Pancreas (tissue), 10 donors: ENCODE results near the gene NKTR. TPM values are rescaled to one million over a fixed set of nuclear protein-coding genes. Genes with fewer than 3 reads are reported as not detected.

Source experiments
- ATAC-seq, 4 donors: fragments of 200-7000 bp; cut with Tn5 transposase; one replicate each; pipeline versions ENCODE4 v1.8.0 to v1.9.1; 2020; ENCODE audit warnings: mild to moderate bottlenecking in 4 of 4, moderate library complexity in 4 of 4
- DNase-seq, 6 donors: peaks; one replicate each; pipeline ENCODE4 v3.0.0-alpha.2; 2020
- FAIRE-seq: peaks from 2 replicates; lab custom pipeline; 2012; peaks lifted over from hg19 to GRCh38; lab: Jason Lieb, UNC
- H3K27ac ChIP-seq, 4 donors: fragments of 200-600 bp; sonication (generic); 1 replicate in 3 of 4; 2 replicates in 1 of 4; pipeline versions ENCODE4 v1.5.0 to v1.8.0; 2020
- H3K27me3 ChIP-seq, 4 donors: fragments of 200-600 bp; one replicate each; pipeline ENCODE4 v1.8.0; 2021
- H3K36me3 ChIP-seq, 3 donors: fragments of 200-600 bp; sonication (generic) in 1 of 3; one replicate each; pipeline versions ENCODE4 v1.5.0 to v1.8.0; 2020 to 2021
- H3K4me1 ChIP-seq, 3 donors: fragments of 200-600 bp; one replicate each; pipeline ENCODE4 v1.8.0; 2021
- H3K4me3 ChIP-seq, 4 donors: fragments of 200-600 bp; sonication (generic) in 2 of 4; one replicate each; pipeline versions ENCODE4 v1.5.0 to v1.8.0; 2020 to 2021
- H3K9me3 ChIP-seq, 4 donors: fragments of 200-600 bp; one replicate each; pipeline ENCODE4 v1.8.0; 2021
- WGBS, 2 donors: extraction: QIAGEN DNeasy Blood & Tissue Kit; methylation state at CpG; one replicate each; pipeline ENCODE4 v1.1.7; 2013; 5-methylcytosine and 5-hydroxymethylcytosine counted together
- intact Hi-C, 3 donors: fragments of 100-400 bp; cut with DNase I; formaldehyde crosslinking; loops; one replicate each; pipeline versions ENCODE4 v1.11.1 to v1.14.2; 2022
- polyA plus RNA-seq, 2 donors: library from polyadenylated mRNA; stranded (reverse); fragments of 200-250 nt; gene quantifications; one replicate each; pipeline ENCODE4 v1.2.3, GENCODE V29; 2013
- total RNA-seq, 6 donors: library from RNA; stranded (reverse); fragmentation: NEBNext Ultra II Directional in 4 of 6; extraction: Animal tissue kit (Norgen Biotek cat#: 25700) in 4 of 6; gene quantifications; one replicate each; pipeline versions ENCODE4 v1.2.1 to v1.2.4, GENCODE V29; 2021 to 2023
- TF ChIP-seq, protein P1 (sequence below), 4 donors: fragments of 200-600 bp; sonication (generic) in 3 of 4; IDR thresholded peaks; one replicate each; pipeline versions ENCODE4 v1.5.0 to v1.8.0; 2021; ENCODE audit warnings: antibody characterized with exemption in 4 of 4
- donor health status: healthy with polysubstance abuse.
- donor health status: DM: no; HTN: no; CAD: no; lungs with moderate emphysema.
- donor health status: DM: no; HTN: no; CAD: no.
- donor health status: control.
- donor health status: control.
- donor health status: Bipolar disorder and iron deficiency.
- donor health status: DM: yes; HTN: yes; CAD: no.
- donor health status: DM: no; HTN: no; CAD: no.
- donor health status: DM: no; HTN: no; CAD: no.
- donor health status: DM: yes; HTN: yes; CAD: no.

Gene NKTR
- total and polyA plus RNA-seq, 8 donors = 15.5 to 46.8 (median 33.0) TPM

DNA sequence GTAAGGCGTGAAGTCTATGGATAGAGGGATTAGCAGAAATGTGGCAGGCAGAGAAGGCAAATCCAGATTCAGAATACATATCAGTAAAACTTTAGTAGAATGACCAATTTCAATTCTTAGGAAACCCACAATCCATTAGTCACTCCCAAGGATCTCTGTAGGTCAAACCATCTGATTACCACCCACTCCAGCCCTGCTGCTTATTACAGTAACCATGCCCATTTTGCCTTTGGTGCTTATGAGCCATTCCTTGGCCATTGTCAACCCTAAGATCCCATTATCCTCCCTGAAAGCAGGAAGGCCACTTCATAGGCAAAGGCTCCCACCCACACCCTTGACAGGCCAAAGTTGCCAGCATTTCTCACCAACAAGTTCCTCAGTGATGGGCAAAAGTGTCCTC is 79.8 kb downstream of the NKTR start:
- TF ChIP-seq, protein P1, sequence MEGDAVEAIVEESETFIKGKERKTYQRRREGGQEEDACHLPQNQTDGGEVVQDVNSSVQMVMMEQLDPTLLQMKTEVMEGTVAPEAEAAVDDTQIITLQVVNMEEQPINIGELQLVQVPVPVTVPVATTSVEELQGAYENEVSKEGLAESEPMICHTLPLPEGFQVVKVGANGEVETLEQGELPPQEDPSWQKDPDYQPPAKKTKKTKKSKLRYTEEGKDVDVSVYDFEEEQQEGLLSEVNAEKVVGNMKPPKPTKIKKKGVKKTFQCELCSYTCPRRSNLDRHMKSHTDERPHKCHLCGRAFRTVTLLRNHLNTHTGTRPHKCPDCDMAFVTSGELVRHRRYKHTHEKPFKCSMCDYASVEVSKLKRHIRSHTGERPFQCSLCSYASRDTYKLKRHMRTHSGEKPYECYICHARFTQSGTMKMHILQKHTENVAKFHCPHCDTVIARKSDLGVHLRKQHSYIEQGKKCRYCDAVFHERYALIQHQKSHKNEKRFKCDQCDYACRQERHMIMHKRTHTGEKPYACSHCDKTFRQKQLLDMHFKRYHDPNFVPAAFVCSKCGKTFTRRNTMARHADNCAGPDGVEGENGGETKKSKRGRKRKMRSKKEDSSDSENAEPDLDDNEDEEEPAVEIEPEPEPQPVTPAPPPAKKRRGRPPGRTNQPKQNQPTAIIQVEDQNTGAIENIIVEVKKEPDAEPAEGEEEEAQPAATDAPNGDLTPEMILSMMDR (IDR thresholded peaks at IDR 0.05) = no peak
- ATAC-seq = no peak
- no peak for FAIRE-seq
- Histone ChIP-seq H3K4me1 (no peaks in the 10 kb centered on the region), H3K4me3 (no peak overlapping the region), H3K27me3 (no peaks in the 10 kb centered on the region), H3K36me3 (no peaks in the 10 kb centered on the region), H3K9me3 (no peaks in the 10 kb centered on the region), H3K27ac (no peak overlapping the region)
- intact Hi-C loops = no loop called here
- WGBS, 2 donors = 85 to 95% methylated on average over 1 of the region's 1 CpG
- DNase-seq = no peak

DNA sequence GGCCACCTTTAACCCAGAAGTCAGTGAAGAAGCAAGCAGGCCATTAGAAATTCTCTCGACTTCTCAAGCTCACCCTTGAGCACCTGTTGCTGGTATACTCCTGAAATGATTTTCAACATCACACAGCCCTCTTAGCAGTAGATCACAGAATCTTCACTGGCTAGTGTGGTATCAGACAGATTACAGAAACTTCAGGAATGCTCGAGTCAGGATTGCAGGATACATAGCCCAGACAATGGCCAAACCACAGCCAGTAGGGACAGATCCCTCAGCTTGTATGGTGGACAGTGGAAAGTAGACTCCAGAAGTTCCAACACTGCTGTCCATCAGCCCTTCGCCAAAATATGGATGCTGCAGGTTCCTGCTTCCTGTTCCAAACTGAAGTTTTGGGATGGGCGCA is 80.3 kb downstream of the NKTR start:
- DNase-seq (no peak), ATAC-seq (no peak), FAIRE-seq (no peak)
- no peak overlapping the region for H3K4me3 ChIP-seq
- WGBS, 2 donors = 69 to 78% methylated on average over 4 of the region's 4 CpGs
- no peaks in the 10 kb centered on the region for H3K4me1 ChIP-seq
- no peaks in the 10 kb centered on the region for H3K36me3 ChIP-seq
- no peak overlapping the region for H3K27ac ChIP-seq
- no peaks in the 10 kb centered on the region for H3K9me3 ChIP-seq
- intact Hi-C loops = no loop called here
- TF ChIP-seq, protein P1 (IDR thresholded peaks at IDR 0.05) = no peak
- no peaks in the 10 kb centered on the region for H3K27me3 ChIP-seq

DNA sequence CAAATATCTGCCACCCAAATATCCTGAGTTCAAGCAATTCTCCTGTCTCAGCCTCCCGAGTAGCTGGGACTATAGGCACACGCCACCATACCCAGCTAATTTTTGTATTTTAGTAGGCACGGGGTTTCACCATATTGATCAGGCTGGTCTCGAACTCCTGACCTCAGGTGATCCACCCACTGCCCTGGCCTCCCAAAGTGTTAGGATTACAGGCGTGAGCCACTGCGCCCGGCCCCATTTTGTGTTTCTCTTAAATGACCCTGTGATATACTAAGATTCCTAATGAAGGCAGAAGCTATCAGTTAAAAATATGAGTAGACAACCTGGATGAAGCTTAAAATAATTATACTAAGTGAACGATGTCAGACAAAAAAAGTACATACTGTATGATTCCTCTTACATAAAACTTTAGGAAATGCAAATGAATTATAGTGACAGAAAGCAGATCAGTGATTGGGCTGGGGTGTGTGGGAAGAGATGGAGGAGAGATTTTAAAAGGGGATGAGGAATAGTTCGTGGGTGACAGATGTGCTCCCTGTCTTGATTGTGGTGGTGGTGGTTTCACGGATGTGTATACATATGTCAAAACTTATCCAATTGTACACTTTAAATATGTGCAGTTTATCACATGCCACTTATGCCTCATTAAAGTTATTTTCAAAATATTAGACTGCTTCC is 81.0 kb downstream of the NKTR start:
- Histone ChIP-seq H3K4me3 (no peak overlapping the region), H3K4me1 (no peaks in the 10 kb centered on the region), H3K27me3 (no peaks in the 10 kb centered on the region), H3K36me3 (no peaks in the 10 kb centered on the region), H3K27ac (no peak overlapping the region), H3K9me3 (no peaks in the 10 kb centered on the region)
- DNase-seq (no peak), FAIRE-seq (no peak), ATAC-seq (no peak)
- 63 to 80% methylated on average over 10 of the region's 10 CpGs for WGBS, 2 donors
- intact Hi-C loops = no loop called here
- TF ChIP-seq, protein P1 (IDR thresholded peaks at IDR 0.05) = no peak

DNA sequence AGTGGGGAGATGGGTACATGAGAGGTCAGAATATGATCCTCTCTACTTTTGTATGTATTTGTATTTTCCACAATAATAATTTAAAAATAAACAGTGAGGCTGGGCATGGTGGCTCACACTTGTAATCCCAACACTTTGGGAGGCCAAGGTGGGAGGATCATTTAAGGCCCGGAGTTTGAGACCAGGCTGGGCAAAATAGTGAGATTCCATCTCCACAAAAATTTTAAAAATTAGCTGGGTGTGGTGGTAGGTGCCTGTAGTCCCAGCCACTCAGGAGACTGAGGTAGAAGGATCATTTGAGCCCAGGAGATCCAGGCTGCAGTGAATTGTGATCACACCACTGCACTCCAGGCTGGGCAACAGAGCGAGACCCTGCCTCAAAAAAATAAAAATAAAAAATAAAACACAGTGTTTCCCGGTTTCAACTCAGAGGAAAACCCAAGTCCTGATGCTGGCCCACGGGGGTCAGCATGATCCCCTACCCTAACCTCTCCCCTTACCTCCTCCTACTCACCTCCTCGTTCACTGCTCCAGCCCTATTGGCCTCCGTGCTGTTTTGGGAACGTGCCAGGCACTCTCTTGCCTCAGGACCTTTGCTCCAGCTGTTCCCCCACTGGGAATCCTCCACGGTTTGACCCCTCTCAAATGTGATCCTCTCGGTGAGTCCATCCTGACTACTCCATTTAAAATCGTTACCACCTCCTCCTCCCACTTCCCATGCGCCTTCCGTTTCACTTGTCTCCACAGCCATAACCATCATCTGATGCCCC is 82.0 kb downstream of the NKTR start:
- no peaks in the 10 kb centered on the region for H3K36me3 ChIP-seq
- H3K9me3 ChIP-seq = no peaks in the 10 kb centered on the region
- TF ChIP-seq, protein P1 (IDR thresholded peaks at IDR 0.05) = no peak
- no peak for FAIRE-seq
- no peak overlapping the region for H3K27ac ChIP-seq
- no peak for ATAC-seq
- no peaks in the 10 kb centered on the region for H3K4me1 ChIP-seq
- no peak for DNase-seq
- no peak overlapping the region for H3K4me3 ChIP-seq
- H3K27me3 ChIP-seq = no peaks in the 10 kb centered on the region
- intact Hi-C loops = no loop called here
- 60 to 69% methylated on average over 12 of the region's 12 CpGs for WGBS, 2 donors
